HUES48 (cell line): ENCODE data around the gene ZNF292.
"Not testable (repeated sequence)": the region's sequence is repeated elsewhere in the genome, so short reads cannot be mapped to it uniquely, and the experiment has no call there.

Source experiments
- H3K27ac ChIP-seq: one replicate; pipeline ENCODE4 v1.7.0; 2013; ENCODE audit warnings: low read depth, low read length, inconsistent platforms
- H3K27me3 ChIP-seq: 2 replicates; pipeline ENCODE4 v1.6.1; 2013; ENCODE audit warnings: mild to moderate bottlenecking, low read length; ENCODE audit not compliant: control insufficient read depth, insufficient read depth
- H3K36me3 ChIP-seq: 2 replicates; pipeline ENCODE4 v1.6.1; 2013; ENCODE audit warnings: low read length; ENCODE audit not compliant: control insufficient read depth, insufficient read depth
- H3K4me1 ChIP-seq: 2 replicates; pipeline ENCODE4 v1.6.1; 2013; ENCODE audit warnings: mild to moderate bottlenecking, low read length; ENCODE audit not compliant: control insufficient read depth, insufficient read depth
- H3K4me3 ChIP-seq: 2 replicates; pipeline ENCODE4 v1.5.1; 2013; ENCODE audit warnings: mild to moderate bottlenecking, low read depth, low read length
- H3K9ac ChIP-seq: 2 replicates; pipeline ENCODE4 v1.6.1; 2013; ENCODE audit warnings: mild to moderate bottlenecking, low read depth, low read length, moderate library complexity
- H3K9me3 ChIP-seq: 2 replicates; pipeline ENCODE4 v1.6.1; 2013; ENCODE audit warnings: low read length; ENCODE audit not compliant: control insufficient read depth, insufficient read depth

The ZNF292 gene

GRCh38 chr6:87139236-87139635, 16.1 kb upstream of the ZNF292 start:
- Histone ChIP-seq H3K4me1 (no peaks in the 10 kb centered on the region), H3K9ac (no peak overlapping the region), H3K27me3 (no peaks in the 10 kb centered on the region), H3K27ac (no peak overlapping the region), H3K9me3 (peaks cover 9% of the 10 kb centered on the region), H3K36me3 (no peaks in the 10 kb centered on the region), H3K4me3 (no peak overlapping the region)

GRCh38 chr6:87139927-87140326, 15.4 kb upstream of the ZNF292 start:
- H3K4me3 ChIP-seq = not testable (repeated sequence)

GRCh38 chr6:87146363-87146762, 9.0 kb upstream of the ZNF292 start:
- no peaks in the 10 kb centered on the region; the same call in 1 of the 2 replicates for H3K9me3 ChIP-seq
- H3K4me3 ChIP-seq = no peak overlapping the region
- no peaks in the 10 kb centered on the region for H3K36me3 ChIP-seq
- peaks cover 3% of the 10 kb centered on the region for H3K4me1 ChIP-seq
- H3K27ac ChIP-seq = no peak overlapping the region
- H3K27me3 ChIP-seq = no peaks in the 10 kb centered on the region
- H3K9ac ChIP-seq = no peak overlapping the region

More at GRCh38 chr6:87139927-87140326, 15.4 kb upstream of the ZNF292 start:
- H3K4me1 ChIP-seq, H3K9ac ChIP-seq, H3K36me3 ChIP-seq, H3K27me3 ChIP-seq, H3K9me3 ChIP-seq, H3K27ac ChIP-seq: not testable (repeated sequence)

- H3K4me1 ChIP-seq = peaks cover 20% of the 10 kb centered on the region
- no peak overlapping the region for H3K4me3 ChIP-seq
- peaks cover 15% of the 10 kb centered on the region for H3K27me3 ChIP-seq
- no peaks in the 10 kb centered on the region for H3K9me3 ChIP-seq
- H3K36me3 ChIP-seq = no peaks in the 10 kb centered on the region
- H3K27ac ChIP-seq = no peak overlapping the region
- H3K9ac ChIP-seq = no peak overlapping the region
Measured at GRCh38 chr6:87150406-87150805, 5.0 kb upstream of the ZNF292 start.

GRCh38 chr6:87151471-87151780, 3.9 kb upstream of the ZNF292 start:
- H3K36me3 ChIP-seq = no peaks in the 10 kb centered on the region
- peaks cover 20% of the 10 kb centered on the region for H3K4me1 ChIP-seq
- peaks cover 15% of the 10 kb centered on the region for H3K27me3 ChIP-seq
- peak overlapping the region; percentile 51 for H3K9ac ChIP-seq
- peak overlapping the region; percentile 70 for H3K4me3 ChIP-seq
- peak overlapping the region; percentile 50 for H3K27ac ChIP-seq
- no peaks in the 10 kb centered on the region for H3K9me3 ChIP-seq

GRCh38 chr6:87151781-87152525, 3.4 kb upstream of the ZNF292 start:
- H3K36me3 ChIP-seq = no peaks in the 10 kb centered on the region
- no peaks in the 10 kb centered on the region for H3K9me3 ChIP-seq
- peaks cover 15% of the 10 kb centered on the region for H3K27me3 ChIP-seq
- peak overlapping the region; percentile 70 for H3K4me3 ChIP-seq
- H3K4me1 ChIP-seq = peaks cover 20% of the 10 kb centered on the region
- H3K27ac ChIP-seq = peak overlapping the region; percentile 50
- H3K9ac ChIP-seq = peak overlapping the region; percentile 51

- Histone ChIP-seq H3K9me3 (no peaks in the 10 kb centered on the region), H3K27me3 (peaks cover 15% of the 10 kb centered on the region), H3K36me3 (no peaks in the 10 kb centered on the region), H3K27ac (no peak overlapping the region), H3K4me3 (peak overlapping the region; percentile 70), H3K9ac (0 out of 2 replicates have a peak overlapping the region, but pooled peaks have one; percentile 51), H3K4me1 (peaks cover 20% of the 10 kb centered on the region)
Measured at GRCh38 chr6:87152526-87152955, 2.8 kb upstream of the ZNF292 start.

GRCh38 chr6:87154641-87154992, 748 bp upstream of the ZNF292 start:
- Histone ChIP-seq H3K27me3 (peaks cover 15% of the 10 kb centered on the region), H3K27ac (peak overlapping the region; percentile 96), H3K4me1 (peaks cover 25% of the 10 kb centered on the region), H3K4me3 (peak overlapping the region; percentile 88), H3K9me3 (no peaks in the 10 kb centered on the region), H3K36me3 (no peaks in the 10 kb centered on the region), H3K9ac (peak overlapping the region; percentile 85)

GRCh38 chr6:87155842-87156815, 764 bp downstream of the ZNF292 start:
- Histone ChIP-seq H3K9ac (peak overlapping the region; percentile 85), H3K27me3 (peaks cover 15% of the 10 kb centered on the region), H3K4me3 (peak overlapping the region; percentile 88), H3K36me3 (no peaks in the 10 kb centered on the region), H3K4me1 (peaks cover 25% of the 10 kb centered on the region), H3K9me3 (no peaks in the 10 kb centered on the region), H3K27ac (peak overlapping the region; percentile 96)

GRCh38 chr6:87157596-87157995, 2.2 kb downstream of the ZNF292 start:
- H3K9ac ChIP-seq, H3K9me3 ChIP-seq, H3K36me3 ChIP-seq, H3K27ac ChIP-seq: not testable (repeated sequence)
- Histone ChIP-seq H3K27me3 (peaks cover 12% of the 10 kb centered on the region), H3K4me3 (peak overlapping the region; percentile 88), H3K4me1 (peaks cover 16% of the 10 kb centered on the region)

GRCh38 chr6:87161299-87161698, 5.9 kb downstream of the ZNF292 start:
- H3K4me1 ChIP-seq = peaks cover 25% of the 10 kb centered on the region
- no peak overlapping the region for H3K4me3 ChIP-seq
- no peak overlapping the region for H3K27ac ChIP-seq
- H3K36me3 ChIP-seq = no peaks in the 10 kb centered on the region
- H3K27me3 ChIP-seq = no peaks in the 10 kb centered on the region
- H3K9me3 ChIP-seq = no peaks in the 10 kb centered on the region
- H3K9ac ChIP-seq = no peak overlapping the region
